ENCODE data around the gene HSH2D. TPM values are rescaled to one million over a fixed set of nuclear protein-coding genes. Genes with fewer than 3 reads are reported as not detected.

The HSH2D gene
- total RNA-seq, 2 donors from 2014 or later, result 0.16 to 0.56 TPM

- DNase-seq (no peak), ATAC-seq (peak; percentile 28 to 46)
- intact Hi-C loops (cut with DNase I), result no loop called here
Observed at GRCh38 chr19:16205205-16206045, 61.9 kb downstream of the HSH2D start.

- DNase-seq, result no peak
- intact Hi-C loops (cut with DNase I), result no loop called here
- no peak for ATAC-seq
Observed at GRCh38 chr19:16206046-16206605, 62.6 kb downstream of the HSH2D start.

GRCh38 chr19:16206637-16207036, 63.2 kb downstream of the HSH2D start:
- ATAC-seq (no peak), DNase-seq (no peak)
- intact Hi-C loops (cut with DNase I), result no loop called here

GRCh38 chr19:16207063-16207462, 63.6 kb downstream of the HSH2D start:
- DNase-seq (no peak), ATAC-seq (no peak)
- intact Hi-C loops (cut with DNase I), result no loop called here

GRCh38 chr19:16207490-16208025, 64.1 kb downstream of the HSH2D start:
- no peak for DNase-seq
- no peak for ATAC-seq
- intact Hi-C loops (cut with DNase I), result no loop called here

Other genes with a start within 250 kb of the HSH2D start
- gene CYP4F2, start 245.6 kb upstream of the HSH2D start, total RNA-seq, result not detected
- gene CYP4F11, start 209.2 kb upstream of the HSH2D start, total RNA-seq, result under 1 TPM; 0.34 to 0.41 TPM
- not detected for gene OR10H4, start 194.7 kb upstream of the HSH2D start, total RNA-seq
- 100 to 1,000 TPM; 183 to 310 TPM for gene TPM4, start 67.2 kb upstream of the HSH2D start, total RNA-seq
- 10 to 100 TPM; 28.2 to 29.8 TPM for gene RAB8A, start 31.8 kb upstream of the HSH2D start, total RNA-seq
- not detected for gene CIB3, start 29.8 kb downstream of the HSH2D start, total RNA-seq
- 10 to 100 TPM; 41.3 to 44.1 TPM for gene FAM32A, start 41.7 kb downstream of the HSH2D start, total RNA-seq
- gene AP1M1, start 54.2 kb downstream of the HSH2D start, total RNA-seq, result 10 to 100 TPM; 48.1 to 52.6 TPM
- gene KLF2, start 181.1 kb downstream of the HSH2D start, total RNA-seq, result 10 to 100 TPM; 66.4 to 77.5 TPM